NCI-H748 (cell line): Measurements from ENCODE around the gene ASTN2.
A peak's percentile ranks its signal among the peaks of the same experiment; 100 is the strongest.

ENCODE experiments used
- DNase-seq: peaks from one replicate; lab custom pipeline; 2025; ENCODE audit not compliant: unreplicated experiment; lab: John Stamatoyannopoulos, UW

The ASTN2 gene

GRCh38 chr9:116774421-116775180 lies 640.3 kb downstream of the ASTN2 start:
- no peak for DNase-seq

GRCh38 chr9:116767219-116767618 lies 647.6 kb downstream of the ASTN2 start:
- DNase-seq: peak; percentile 65

- DNase-seq: no peak
Observed at GRCh38 chr9:116765011-116765410, 649.8 kb downstream of the ASTN2 start.

GRCh38 chr9:116763770-116764169 lies 651.1 kb downstream of the ASTN2 start:
- DNase-seq: no peak

- DNase-seq: no peak
Observed at GRCh38 chr9:116760636-116761035, 654.2 kb downstream of the ASTN2 start.

GRCh38 chr9:116757030-116757429 lies 657.8 kb downstream of the ASTN2 start:
- DNase-seq: no peak

GRCh38 chr9:116753389-116753788 lies 661.5 kb downstream of the ASTN2 start:
- DNase-seq: no peak

- DNase-seq: no peak
Observed at GRCh38 chr9:116750510-116750909, 664.3 kb downstream of the ASTN2 start.

GRCh38 chr9:116749772-116750171 lies 665.1 kb downstream of the ASTN2 start:
- no peak for DNase-seq

GRCh38 chr9:116749176-116749575 lies 665.7 kb downstream of the ASTN2 start:
- no peak for DNase-seq

- DNase-seq: no peak
Observed at GRCh38 chr9:116741742-116742141, 673.1 kb downstream of the ASTN2 start.

GRCh38 chr9:116741086-116741740 lies 673.6 kb downstream of the ASTN2 start:
- DNase-seq: no peak

- peak; percentile 91 for DNase-seq
Observed at GRCh38 chr9:116737152-116737546, 677.7 kb downstream of the ASTN2 start.

GRCh38 chr9:116736399-116737151 lies 678.3 kb downstream of the ASTN2 start:
- DNase-seq: no peak

GRCh38 chr9:116733010-116733641 lies 681.7 kb downstream of the ASTN2 start:
- DNase-seq: no peak

GRCh38 chr9:116726602-116727001 lies 688.3 kb downstream of the ASTN2 start:
- DNase-seq: no peak

- peak; percentile 70 for DNase-seq
Observed at GRCh38 chr9:116724123-116724522, 690.7 kb downstream of the ASTN2 start.

GRCh38 chr9:116721944-116722343 lies 692.9 kb downstream of the ASTN2 start:
- DNase-seq: no peak

- DNase-seq: no peak
Observed at GRCh38 chr9:116721411-116721810, 693.4 kb downstream of the ASTN2 start.

- no peak for DNase-seq
Observed at GRCh38 chr9:116720111-116720510, 694.7 kb downstream of the ASTN2 start.

- DNase-seq: no peak
Observed at GRCh38 chr9:116718111-116718510, 696.7 kb downstream of the ASTN2 start.
